ENCODE results near the gene RPIA.

RPIA gene

DNA sequence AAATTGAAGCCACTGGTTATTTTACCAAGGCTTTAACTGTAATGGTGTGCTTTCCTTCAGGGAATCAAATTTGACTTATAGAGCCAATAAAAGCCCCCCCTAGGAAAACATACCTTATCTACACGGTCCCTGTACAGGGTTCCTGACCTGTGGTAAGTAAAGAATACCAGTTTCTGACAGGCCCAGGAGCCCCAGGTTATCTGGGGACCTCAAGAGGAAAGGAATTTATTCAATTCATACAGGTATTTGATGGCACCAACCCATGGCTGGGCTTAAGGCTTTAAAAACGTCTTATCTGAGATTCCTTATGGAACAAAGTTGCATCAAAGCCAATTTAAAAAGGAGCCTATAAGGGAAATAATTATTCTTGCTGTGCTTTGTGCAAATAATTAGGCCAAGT, 7.0 kb upstream of the RPIA start:
- DNase-seq (ENCODE audit: low read depth in 2 of 2) = no peak

DNA sequence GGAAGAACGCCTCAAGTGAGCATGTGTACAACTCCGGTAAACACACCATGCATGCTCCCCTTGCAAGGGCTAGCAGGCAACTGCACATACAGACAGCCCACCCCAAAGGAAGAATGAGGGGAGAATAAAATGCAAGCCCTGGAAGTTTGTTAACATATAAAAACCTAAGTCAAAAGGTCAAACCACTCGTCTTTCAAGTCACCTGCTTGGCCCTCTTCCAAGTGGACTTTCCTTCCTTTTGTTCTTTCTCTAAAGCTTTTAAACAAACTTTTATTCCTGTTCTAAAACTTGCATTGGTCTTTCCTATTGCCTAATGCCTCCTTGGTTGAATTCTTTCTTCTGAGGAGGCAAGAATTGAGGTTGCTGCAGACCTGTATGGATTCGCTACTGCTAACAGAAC, 5.2 kb upstream of the RPIA start:
- no peak for DNase-seq (ENCODE audit: low read depth in 2 of 2)

DNA sequence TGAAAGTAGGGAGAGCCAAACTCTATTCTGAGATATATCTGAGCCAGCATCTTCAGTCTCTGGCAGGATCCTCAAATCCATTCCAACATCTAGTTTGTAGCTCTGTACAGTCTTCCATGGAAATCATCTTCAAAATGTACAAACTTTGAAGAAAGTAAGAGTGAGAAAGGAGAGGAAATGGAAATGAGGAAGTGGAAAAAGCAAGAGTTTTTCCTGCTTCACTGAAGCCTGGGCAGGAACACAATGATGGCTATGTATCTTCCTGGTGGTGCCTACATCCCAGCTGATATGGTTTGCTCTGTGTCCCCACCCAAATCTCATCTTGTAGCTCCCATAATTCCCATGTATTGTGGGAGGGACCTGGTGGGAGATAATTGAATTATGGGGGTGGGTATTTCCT, 4.1 kb upstream of the RPIA start:
- DNase-seq (ENCODE audit: low read depth in 2 of 2) = no peak

DNA sequence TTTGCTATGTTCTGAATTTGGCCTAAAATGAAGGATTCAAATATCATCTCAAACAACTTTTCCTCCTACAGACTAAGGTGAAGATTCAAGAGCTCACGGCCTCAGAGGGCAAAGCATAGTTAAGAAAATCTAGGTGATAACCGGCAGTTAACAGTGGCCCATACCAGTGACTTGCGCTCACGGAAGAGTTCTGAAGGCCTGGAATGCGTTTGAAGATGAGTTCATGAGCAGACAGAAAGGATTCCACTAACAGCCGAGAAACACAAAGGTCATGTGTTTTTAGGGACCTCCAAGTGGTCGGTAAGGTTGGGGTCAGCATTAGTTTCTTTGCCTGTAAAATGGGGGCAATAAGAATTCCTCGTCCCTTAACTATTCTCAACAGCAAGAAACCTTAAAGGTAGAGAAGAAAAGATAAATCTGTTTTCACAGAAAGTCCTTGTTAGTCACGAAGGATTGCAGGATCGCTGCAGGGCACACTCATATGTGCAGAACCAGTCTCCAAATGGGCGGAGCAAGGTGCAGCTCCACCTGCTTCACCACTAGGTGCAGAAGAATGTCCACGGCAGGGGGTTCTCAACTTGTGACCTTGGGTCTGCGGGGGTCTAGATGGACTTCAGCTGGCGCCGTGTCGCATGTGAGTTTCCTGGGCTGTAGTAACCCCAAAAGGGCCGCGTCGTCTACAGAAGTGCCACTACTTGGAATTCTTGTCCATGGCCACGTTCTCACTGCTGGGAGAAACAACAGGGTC, 708 bp upstream of the RPIA start:
- DNase-seq (ENCODE audit: low read depth in 2 of 2) = peak; percentile 31 to 38

DNA sequence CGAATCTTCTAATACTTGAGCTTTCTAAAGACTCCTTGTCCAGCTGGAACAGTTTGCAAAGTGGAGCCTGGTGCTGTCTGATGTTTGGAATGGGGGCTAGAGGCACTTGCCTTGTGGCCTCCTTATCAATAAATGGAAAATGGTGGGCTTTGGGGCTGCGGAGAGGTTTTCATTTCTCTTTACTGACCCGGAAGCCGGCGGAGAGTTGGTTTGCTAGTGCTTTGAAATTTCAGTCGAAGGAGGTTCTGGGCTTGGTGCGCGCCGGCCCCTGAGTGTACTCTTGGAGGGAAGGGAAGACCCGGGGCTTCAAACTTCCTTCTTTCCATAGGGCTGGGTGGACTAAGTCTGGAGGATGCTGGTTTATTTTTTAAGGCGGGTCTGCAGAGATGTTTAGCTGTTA, 714 bp downstream of the RPIA start:
- peak in 1 of 2 donors; percentile 24 for DNase-seq (ENCODE audit: low read depth in 2 of 2)

DNA sequence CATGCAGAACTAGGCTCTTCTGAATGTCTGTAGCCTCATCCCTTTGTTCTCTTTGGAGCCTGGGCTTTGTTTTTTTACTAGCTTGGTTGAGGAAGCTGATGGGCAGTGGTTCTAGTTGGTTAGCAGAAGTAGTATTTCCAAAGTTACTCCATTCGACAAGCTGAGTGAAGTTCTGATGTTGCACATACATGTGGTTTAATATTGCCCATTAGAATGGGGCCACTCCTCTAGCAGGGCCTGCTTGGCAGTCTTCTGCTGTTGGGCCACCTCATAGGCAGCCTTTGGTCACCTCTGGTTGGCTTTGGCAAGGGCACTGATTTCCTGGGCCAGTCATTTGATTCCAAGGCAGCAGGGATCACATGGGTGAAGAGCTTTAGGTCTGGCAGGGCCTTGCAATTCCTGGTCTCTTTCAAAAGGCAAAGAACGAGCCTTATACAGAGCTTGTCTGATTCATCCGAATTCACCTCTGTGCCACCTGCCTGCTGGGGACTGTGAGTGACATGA, 2.5 kb downstream of the RPIA start:
- no peak for DNase-seq (ENCODE audit: low read depth in 2 of 2)

DNA sequence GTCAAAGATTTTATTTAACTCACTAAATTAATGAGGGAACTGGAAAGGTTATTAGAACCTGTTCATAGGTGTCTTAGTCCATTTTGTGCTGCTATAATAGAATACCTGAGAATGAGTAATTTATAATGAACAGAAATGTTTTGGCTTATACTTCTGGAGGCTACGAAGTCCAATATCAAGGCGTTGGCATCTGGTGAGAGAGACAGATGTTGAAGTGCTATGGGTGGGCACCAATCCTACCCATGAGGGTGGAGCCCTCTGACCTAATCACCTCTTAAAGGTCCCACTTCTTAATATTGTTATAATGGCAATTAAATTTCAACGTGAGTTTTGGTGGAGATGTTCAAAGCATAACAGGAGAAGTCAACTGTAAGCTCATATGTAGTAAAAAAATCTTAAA, 5.1 kb downstream of the RPIA start:
- no peak for DNase-seq (ENCODE audit: low read depth in 2 of 2)

DNA sequence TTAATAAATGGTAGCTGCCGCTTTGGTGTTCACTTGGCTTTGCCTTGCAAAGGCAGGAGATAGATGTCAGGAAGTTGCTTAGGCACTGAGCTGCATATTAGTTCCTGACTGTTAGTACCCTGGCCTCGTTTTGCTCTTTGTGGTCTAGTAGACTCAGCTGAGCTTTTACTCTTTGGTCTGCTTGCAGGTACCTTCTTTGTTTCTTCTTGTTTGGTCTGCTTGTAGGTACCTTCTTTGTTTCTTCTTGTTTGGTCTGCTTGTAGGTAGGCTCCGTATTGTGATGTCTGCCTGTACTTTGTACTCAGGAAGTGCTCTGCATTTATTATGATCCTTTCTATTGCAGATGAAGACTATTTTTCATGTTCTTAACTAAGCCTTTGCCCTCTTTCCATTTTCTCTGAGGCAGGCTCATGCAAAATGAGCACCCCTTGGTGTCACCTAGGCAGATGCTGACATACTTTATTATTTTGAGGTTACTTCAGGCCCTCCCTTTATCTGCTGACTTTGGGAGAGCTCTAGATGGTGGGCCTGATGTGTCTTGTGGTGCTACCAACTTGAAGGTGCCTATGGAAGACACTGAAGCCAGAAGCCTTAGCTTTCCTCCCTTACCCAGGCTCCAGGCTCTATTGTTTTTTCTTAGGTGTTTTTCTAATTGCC, 6.0 kb downstream of the RPIA start:
- DNase-seq (ENCODE audit: low read depth in 2 of 2) = no peak

DNA sequence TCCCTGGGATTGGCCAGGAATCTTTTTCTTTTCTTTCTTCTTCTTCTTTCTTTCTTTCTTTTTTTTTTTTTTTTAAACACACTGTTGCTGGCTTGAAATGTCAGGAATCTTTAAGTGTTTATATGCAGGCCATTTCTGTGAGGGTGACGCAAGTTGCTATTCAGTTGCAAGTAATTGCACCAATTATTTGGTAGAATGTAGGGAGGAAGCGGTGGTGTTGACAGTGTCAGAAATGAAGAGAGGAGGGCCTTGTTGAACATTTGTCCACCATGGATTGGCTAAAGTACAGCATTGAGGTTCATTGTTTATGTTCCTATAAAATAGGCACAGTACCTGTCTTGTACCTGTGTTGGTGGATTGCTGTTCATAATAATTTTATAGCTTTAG, 6.5 kb downstream of the RPIA start:
- no peak for DNase-seq (ENCODE audit: low read depth in 2 of 2)

DNA sequence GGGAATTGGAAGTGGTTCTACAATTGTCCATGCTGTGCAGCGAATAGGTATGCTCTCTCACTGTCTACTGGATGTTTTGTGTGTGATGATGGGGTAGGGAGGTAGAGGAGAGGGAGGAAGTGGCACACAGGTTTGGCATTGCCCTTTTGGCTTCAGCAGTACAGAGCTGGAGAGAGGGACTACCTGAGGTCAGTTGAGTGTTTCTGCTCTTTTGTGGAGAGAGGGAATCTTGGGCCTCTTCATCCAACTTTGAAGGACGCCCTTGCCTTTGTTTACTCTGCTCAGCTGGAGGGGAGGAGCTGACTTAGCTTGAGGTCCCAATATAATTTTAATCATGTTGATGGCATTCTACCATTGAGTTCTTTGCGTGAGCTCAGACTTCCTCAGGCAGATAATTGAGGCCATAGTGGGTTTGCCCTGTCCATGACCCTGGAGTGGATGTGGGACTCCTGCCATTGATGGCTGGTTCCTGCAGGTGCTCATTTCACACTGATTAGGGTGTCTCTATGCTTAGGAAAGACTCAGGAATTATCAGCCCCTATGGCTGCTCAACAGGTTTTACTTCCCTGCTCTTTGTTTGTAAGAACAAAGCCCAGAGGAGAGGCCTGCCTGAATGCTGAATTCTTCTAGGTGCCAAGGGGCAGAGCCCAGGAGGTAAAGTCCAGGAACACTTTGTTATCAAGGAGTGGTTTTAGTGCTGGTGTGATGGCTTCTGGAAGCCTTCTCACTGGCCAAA, 7.2 kb downstream of the RPIA start:
- DNase-seq (ENCODE audit: low read depth in 2 of 2) = no peak

DNA sequence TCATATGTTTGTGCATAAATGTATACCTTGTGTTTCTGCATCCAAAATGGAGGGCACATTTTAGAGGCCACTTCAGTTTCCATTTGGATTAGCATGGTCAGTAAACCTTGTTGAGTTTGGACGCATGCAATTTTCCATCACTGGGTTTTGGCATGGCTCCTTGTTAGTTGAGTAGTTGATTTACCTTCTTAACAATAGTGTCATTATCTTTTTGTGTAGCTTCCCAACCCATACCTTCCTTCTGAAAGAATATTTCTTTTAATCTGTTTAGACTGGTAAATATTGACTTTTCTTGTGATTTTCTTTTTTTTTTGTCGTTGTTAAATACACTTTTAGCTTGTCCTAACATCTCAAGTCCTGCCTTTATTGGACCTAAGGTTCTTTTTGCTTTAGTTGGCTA, 15.5 kb downstream of the RPIA start:
- no peak for DNase-seq (ENCODE audit: low read depth in 2 of 2)

DNA sequence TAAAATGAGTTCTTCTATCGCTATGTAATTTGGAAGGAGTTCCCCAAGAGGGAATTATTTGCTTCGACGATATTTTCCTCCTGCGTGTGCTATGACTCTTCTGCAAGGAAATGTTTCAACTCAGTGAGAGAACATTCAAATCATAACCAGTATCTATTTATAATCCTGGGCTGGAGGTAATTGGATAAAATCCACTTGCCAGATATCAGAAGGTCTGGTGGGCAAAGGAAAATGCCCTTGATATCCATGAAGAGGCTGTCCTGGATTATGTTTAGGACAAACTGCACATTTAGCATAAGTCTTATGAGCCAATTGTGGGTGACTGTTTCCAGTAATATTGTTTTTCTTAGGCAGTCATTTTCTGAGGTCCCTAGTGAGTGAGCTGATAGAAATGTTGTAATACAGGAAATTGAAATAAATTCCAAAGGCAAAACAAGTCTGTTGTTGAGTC, 17.7 kb downstream of the RPIA start:
- DNase-seq (ENCODE audit: low read depth in 2 of 2) = no peak

DNA sequence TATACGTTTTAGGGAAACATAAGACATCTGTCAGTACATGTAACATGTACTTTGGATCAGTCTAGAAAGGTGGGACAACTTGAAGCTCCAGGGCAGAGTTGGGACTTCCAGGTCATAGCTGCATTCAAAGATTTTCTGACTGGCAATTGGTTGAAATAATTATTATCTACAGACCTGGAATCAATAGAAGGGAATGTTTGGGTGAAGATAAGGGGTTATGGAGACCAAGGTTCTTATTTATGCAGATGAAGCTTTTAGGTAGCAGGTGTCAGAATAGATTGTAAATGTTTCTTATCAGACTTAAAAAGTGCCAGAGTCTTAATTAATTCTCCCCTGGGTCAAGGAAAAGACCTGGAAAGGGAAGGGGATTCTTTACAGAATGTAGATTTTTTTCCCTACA, 19.8 kb downstream of the RPIA start:
- DNase-seq (ENCODE audit: low read depth in 2 of 2) = no peak

DNA sequence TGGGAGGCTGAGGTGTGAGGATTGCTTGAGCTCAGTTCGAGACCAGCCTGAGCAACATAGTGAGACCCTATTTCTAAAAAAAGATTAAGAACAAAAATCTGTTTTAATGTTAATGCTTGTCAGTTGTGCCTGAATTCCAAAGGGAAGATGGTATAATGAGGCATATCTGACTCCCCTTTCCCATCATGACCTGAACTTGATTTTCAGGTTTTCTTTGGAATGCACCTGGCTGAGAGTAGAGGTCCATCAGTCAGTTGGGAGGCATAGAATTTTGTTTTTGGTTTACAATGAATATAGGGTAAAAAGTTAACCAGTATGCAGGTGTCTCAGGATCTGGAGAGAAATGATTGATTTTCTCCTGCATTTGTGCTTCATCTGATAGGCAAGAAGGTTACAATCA, 20.4 kb downstream of the RPIA start:
- no peak for DNase-seq (ENCODE audit: low read depth in 2 of 2)

DNA sequence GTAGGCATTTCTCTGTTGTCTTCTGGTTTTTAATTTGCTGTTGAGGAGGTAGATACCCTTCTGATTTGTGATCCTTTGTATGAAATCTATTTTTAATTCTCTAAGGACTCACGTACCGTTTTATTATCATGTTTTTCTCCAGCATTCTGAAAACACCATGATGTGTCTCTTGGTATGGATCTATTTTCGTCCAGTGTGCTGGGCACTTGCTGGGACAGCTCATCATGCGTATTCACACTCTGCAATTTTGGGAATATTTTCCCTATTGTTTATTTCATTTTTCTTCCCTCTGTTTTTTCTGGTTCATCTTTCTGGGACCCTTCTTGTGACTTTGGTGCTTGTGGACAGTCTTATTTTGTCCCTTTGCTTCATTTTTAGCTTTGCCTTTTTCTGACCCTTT, 21.9 kb downstream of the RPIA start:
- DNase-seq (ENCODE audit: low read depth in 2 of 2) = no peak

DNA sequence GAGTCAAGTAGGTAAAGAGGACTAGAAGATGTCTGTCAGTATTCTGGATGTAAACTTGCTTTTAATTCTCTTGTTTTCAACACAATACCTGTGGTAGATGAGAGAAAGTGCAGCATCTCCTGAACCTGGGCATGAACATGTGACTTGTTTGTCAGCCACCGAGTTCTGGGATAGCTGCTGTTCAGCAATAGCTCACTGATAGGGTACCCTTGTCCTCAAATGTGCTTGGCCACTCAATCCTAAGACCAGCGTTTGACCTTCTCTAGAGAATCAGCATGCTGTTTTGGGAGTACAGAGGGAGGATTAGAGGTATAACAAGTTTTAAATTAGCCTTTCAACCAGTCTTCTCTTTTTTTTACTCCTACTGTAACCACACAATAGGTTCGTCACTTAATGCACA, 23.2 kb downstream of the RPIA start:
- no peak for DNase-seq (ENCODE audit: low read depth in 2 of 2)

DNA sequence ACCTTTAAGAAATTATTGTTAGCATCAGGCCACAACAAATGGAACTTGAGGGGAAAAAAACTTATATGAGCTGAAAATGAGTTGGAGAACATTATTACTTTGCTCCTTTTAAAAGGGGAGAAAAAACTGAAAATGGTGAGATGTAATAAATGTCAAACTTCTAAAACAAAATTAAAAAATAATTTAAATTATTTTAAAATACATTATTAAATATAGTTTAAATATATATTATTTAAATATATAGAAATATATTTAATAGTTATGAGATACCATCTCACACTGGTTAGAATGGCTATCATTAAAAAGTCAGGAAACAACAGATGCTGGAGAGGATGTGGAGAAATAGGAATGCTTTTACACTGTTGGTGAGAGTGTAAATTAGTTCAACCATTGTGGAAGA, 28.9 kb downstream of the RPIA start:
- DNase-seq (ENCODE audit: low read depth in 2 of 2) = no peak

DNA sequence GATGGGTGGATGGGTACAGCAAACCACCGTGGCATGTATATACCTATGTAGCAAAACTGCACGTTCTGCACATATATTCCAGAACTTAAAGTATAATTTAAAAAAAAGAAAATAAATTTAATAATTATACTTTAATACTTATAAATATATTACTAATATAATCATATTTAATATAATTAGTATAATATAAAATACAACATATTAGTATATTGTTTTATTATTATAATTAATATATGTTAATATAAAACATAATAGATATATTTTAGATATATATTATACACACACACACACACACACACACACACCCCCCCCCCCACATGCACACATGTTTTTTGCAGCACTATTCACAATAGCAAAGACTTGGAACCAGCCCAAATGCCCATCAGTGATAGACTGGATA, 29.8 kb downstream of the RPIA start:
- no peak for DNase-seq (ENCODE audit: low read depth in 2 of 2)

DNA sequence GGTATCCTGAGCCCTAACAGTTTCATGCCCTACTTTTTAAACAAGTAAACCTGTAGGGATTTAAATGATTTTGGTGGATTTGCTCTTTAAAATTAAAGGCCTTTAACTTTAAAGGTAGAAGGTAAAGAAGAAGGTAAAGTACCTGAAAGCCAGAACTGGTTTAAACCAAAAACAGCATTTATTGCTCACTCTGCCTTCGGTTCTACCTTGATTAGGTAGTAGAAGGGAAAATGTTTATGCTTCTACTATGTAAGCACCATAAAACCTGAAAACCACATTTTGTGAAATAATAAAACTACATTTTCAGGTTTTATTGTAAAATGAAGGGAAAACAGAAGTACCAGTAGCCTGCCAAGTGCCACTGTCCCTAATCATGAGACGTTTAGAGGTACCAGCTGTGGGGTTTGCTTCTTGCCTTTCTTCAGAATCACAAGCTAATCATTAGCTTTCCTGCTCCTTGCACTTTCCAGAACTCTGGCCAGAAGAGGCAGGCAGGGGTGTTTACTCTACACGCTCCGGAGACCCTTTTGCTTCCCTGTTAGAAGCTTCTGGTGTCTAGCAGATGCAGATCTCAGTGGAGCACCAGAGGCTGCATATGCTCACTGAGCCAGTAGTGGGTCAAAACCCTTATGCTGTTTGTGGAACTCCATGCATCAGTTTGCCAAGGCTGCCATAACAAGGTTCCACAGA, 33.3 kb downstream of the RPIA start:
- DNase-seq (ENCODE audit: low read depth in 2 of 2) = no peak

DNA sequence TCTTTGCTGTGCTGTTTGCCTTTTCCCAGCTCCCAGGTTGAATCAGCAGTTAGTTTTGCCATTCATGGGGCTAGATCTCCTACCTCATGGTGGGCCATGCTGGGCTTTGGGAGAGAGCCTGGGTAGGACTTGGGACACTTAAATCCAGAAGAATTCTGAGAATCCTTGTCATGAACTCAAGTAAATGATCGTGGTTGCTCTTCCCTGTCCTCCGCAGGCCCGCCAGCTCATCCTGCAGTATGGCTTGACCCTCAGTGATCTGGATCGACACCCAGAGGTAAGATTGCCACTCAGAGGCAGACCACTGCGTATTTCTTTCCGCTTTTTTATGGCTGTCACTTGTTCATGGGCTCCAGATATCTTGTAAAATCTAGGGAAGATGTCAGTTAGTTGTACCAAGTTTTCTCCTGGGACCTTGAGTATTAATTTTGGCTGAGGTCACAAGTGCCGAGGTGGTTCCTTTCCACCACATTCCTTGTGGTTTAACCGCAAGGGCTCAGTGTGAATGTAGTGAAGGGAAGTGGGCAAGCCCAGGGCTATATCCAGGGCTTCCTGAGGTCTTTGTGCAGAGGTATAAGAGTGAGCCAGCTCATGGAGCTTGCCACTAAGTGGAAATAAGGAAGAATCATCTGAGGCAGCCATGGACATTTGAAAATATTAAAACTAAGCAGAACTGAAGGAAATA, 37.7 kb downstream of the RPIA start:
- no peak for DNase-seq (ENCODE audit: low read depth in 2 of 2)

DNA sequence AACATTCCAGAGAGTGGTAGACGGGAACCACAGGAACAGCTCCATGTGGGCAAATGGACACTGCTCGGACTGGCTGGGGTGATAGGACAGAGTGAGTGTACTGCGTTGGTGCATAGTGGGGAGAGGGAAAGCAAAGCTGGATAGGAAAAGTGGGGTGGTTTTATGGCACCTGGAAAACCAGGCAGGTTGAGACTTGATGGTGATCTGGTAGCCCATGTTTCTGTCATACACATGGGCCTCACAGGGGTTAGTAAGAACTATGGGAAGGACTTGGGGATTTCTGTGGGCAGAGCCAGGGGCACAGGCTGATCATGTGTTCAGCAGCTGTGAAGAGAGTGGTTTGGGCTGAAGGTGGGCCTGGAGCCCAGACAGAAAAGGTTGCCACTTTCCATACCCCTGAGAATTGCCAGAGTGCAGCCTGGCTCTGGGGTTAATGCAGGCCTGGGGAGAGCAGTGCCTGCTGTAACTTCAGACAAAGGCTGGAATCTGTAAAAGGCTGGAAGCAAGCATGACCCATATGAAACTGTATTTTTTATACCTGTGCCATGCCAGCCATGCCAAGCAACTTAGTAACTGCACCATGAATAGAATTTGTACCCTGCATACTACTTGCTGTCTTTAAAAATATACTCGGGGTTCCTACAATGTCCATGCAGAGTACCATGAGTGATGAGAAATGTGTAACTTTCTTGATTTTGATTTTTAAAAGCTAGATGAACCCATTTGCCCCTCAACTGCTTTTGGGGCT, 41.9 kb downstream of the RPIA start:
- DNase-seq (ENCODE audit: low read depth in 2 of 2) = no peak

Data from stimulated activated CD4-positive, alpha-beta T cell treated with anti-CD3 and anti-CD28 coated beads, Interleukin-1b, Interleukin-23, amount 100 ng/mL, for 4 hours (primary cell).